B cell (primary cell): ENCODE data around the gene TSSC4.

Experiments used
- CTCF ChIP-seq: fragments of 200-600 bp; IDR thresholded peaks from one replicate; pipeline ENCODE4 v1.8.0; 2022; ENCODE audit warnings: antibody characterized with exemption, mild to moderate bottlenecking
- EZH2 ChIP-seq: IDR thresholded peaks from 2 replicates; pipeline ENCODE4 v1.6.1; 2012; ENCODE audit warnings: borderline replicate concordance, low read depth, mild to moderate bottlenecking, moderate library complexity, low read length; ENCODE audit not compliant: insufficient read depth, poor library complexity, severe bottlenecking

- no peak for TF ChIP-seq CTCF
- no peak for TF ChIP-seq EZH2
Observed at GRCh38 chr11:2374456-2375201, 25.9 kb upstream of the TSSC4 start.
